GM23338 (cell line): ENCODE results near the gene RER1. TPM values are rescaled to one million over a fixed set of nuclear protein-coding genes. Genes with fewer than 3 reads are reported as not detected.

Source experiments
- ATAC-seq: fragments of 200-7000 bp; cut with Tn5 transposase; 3 replicates; pipeline ENCODE4 v1.9.1; 2020
- DNase-seq: peaks from one replicate; pipeline ENCODE4 v3.0.0-alpha.2; 2015; ENCODE audit warnings: low spot score
- H2AFZ ChIP-seq: fragments of 200-600 bp; sonication (generic); 2 replicates; pipeline ENCODE4 v1.8.0; 2016; ENCODE audit warnings: antibody characterized with exemption, mild to moderate bottlenecking, moderate library complexity
- H3F3A ChIP-seq: fragments of 200-600 bp; sonication (generic); replicated peaks from 2 replicates; pipeline ENCODE4 v1.8.0; 2017; ENCODE audit warnings: antibody characterized with exemption, mixed run types, low read depth
- H3K27ac ChIP-seq: fragments of 200-600 bp; sonication (generic); 2 replicates; pipeline ENCODE4 v1.6.1; 2016; ENCODE audit warnings: low read depth
- H3K27me3 ChIP-seq: fragments of 200-600 bp; sonication (generic); 2 replicates; pipeline ENCODE4 v1.8.0; 2016; ENCODE audit warnings: mild to moderate bottlenecking, mixed run types, moderate library complexity; ENCODE audit not compliant: insufficient read depth
- H3K36me3 ChIP-seq: fragments of 200-600 bp; sonication (generic); 2 replicates; pipeline ENCODE4 v1.8.0; 2016; ENCODE audit warnings: mild to moderate bottlenecking; ENCODE audit not compliant: insufficient read depth
- H3K4me1 ChIP-seq: fragments of 200-600 bp; sonication (generic); 2 replicates; pipeline ENCODE4 v1.8.0; 2016; ENCODE audit warnings: mild to moderate bottlenecking, moderate library complexity; ENCODE audit not compliant: insufficient read depth
- H3K4me2 ChIP-seq: fragments of 200-600 bp; sonication (generic); 2 replicates; pipeline ENCODE4 v1.7.1; 2017; ENCODE audit warnings: mixed run types
- H3K4me3 ChIP-seq: fragments of 200-600 bp; sonication (generic); 2 replicates; pipeline ENCODE4 v1.6.1; 2016; ENCODE audit warnings: mixed run types
- H3K79me2 ChIP-seq: fragments of 200-600 bp; sonication (generic); replicated peaks from 2 replicates; pipeline ENCODE4 v1.8.0; 2017; ENCODE audit warnings: mild to moderate bottlenecking; ENCODE audit not compliant: insufficient read depth
- H3K9me2 ChIP-seq: fragments of 200-600 bp; sonication (generic); 2 replicates; pipeline ENCODE4 v1.8.0; 2017; ENCODE audit not compliant: insufficient read depth
- H4K20me1 ChIP-seq: fragments of 200-600 bp; sonication (generic); replicated peaks from 2 replicates; pipeline ENCODE4 v1.8.0; 2017; ENCODE audit warnings: mild to moderate bottlenecking; ENCODE audit not compliant: insufficient read depth
- H3K27ac Mint-ChIP-seq: 2 replicates; pipeline ENCODE4 v1.8.0; 2020; ENCODE audit warnings: inconsistent platforms, mild to moderate bottlenecking, moderate library complexity, mixed read lengths
- H3K27me3 Mint-ChIP-seq: 3 replicates; pipeline ENCODE4 v1.8.0; 2022; ENCODE audit warnings: low read depth, mild to moderate bottlenecking, moderate library complexity, mixed read lengths, inconsistent platforms; ENCODE audit not compliant: insufficient read depth, poor library complexity
- H3K36me3 Mint-ChIP-seq: 3 replicates; pipeline ENCODE4 v1.8.0; 2021; ENCODE audit warnings: low read depth, mild to moderate bottlenecking, inconsistent platforms, moderate library complexity, mixed read lengths
- H3K4me1 Mint-ChIP-seq: 3 replicates; pipeline ENCODE4 v1.8.0; 2020; ENCODE audit warnings: mild to moderate bottlenecking, inconsistent platforms, mixed read lengths
- H3K4me3 Mint-ChIP-seq: 3 replicates; pipeline ENCODE4 v1.8.0; 2021; ENCODE audit warnings: moderate library complexity, mild to moderate bottlenecking, inconsistent platforms, mixed read lengths
- H3K9me3 Mint-ChIP-seq: 3 replicates; pipeline ENCODE4 v1.8.0; 2020; ENCODE audit warnings: moderate library complexity, mild to moderate bottlenecking, inconsistent platforms, mixed read lengths
- EZH2 ChIP-seq: fragments of 200-600 bp; sonication (generic); IDR thresholded peaks from one replicate; pipeline ENCODE4 v1.8.0; 2017; ENCODE audit warnings: antibody characterized with exemption, mild to moderate bottlenecking, low read depth; ENCODE audit not compliant: unreplicated experiment
- EZH2phosphoT487 ChIP-seq: fragments of 200-600 bp; sonication (generic); IDR thresholded peaks from one replicate; pipeline ENCODE4 v1.8.1; 2018; ENCODE audit warnings: antibody characterized with exemption; ENCODE audit not compliant: unreplicated experiment
- JUNB ChIP-seq: IDR thresholded peaks from one replicate; pipeline ENCODE4 v1.6.1; 2016; ENCODE audit warnings: antibody characterized with exemption; ENCODE audit not compliant: unreplicated experiment
- NANOG ChIP-seq: IDR thresholded peaks from 2 replicates; pipeline ENCODE4 v1.6.1; 2016; ENCODE audit warnings: antibody characterized with exemption, borderline replicate concordance
- STAT1 ChIP-seq: IDR thresholded peaks from one replicate; pipeline ENCODE4 v1.6.1; 2016; ENCODE audit warnings: antibody characterized with exemption; ENCODE audit not compliant: unreplicated experiment
- ZNF114 ChIP-seq: fragments of 250-450 bp; sonication (Bioruptor Pico); IDR thresholded peaks from 2 replicates; pipeline ENCODE4 v1.5.0; 2020; ENCODE audit warnings: mild to moderate bottlenecking, moderate library complexity
- ZNF331 ChIP-seq: fragments of 250-450 bp; sonication (Bioruptor Pico); IDR thresholded peaks from 2 replicates; pipeline ENCODE4 v1.5.0; 2020; ENCODE audit warnings: low read depth, mild to moderate bottlenecking, moderate library complexity
- polyA plus RNA-seq: library from polyadenylated mRNA; unstranded; fragments of >200 nt; fragmentation: Nextera tagmentation; extraction: Ambion mirVana; gene quantifications from 2 replicates; pipeline ENCODE4 v1.2.1, GENCODE V29; 2016
- total RNA-seq: library from RNA; depleted of rRNA; stranded (reverse); fragments of >200 nt; shearing (Covaris generic); gene quantifications from 2 replicates; pipeline ENCODE4 v1.2.3, GENCODE V29; 2014
- TF ChIP-seq, protein P1 (sequence below): IDR thresholded peaks from 2 replicates; pipeline ENCODE4 v1.6.1; 2016; ENCODE audit warnings: antibody characterized with exemption
- TF ChIP-seq, protein P2 (sequence below): fragments of 250-450 bp; sonication (Bioruptor Pico); IDR thresholded peaks from 2 replicates; pipeline ENCODE4 v1.5.0; 2020; ENCODE audit warnings: mild to moderate bottlenecking, moderate library complexity
- TF ChIP-seq, protein P3 (sequence below), 2 experiments: fragments of 200-600 bp in 1 of 2; sonication (generic) in 1 of 2; conservative IDR thresholded peaks; 2 replicates each; pipeline versions ENCODE4 v1.5.1 to v1.6.1; 2016 to 2017; ENCODE audit warnings: antibody characterized with exemption in 2 of 2, low read depth in 2 of 2, mild to moderate bottlenecking in 2 of 2, moderate library complexity in 1 of 2
- TF ChIP-seq, protein P4 (sequence below): IDR thresholded peaks from one replicate; pipeline ENCODE4 v1.6.1; 2018; ENCODE audit warnings: antibody characterized with exemption; ENCODE audit not compliant: unreplicated experiment

Gene RER1
- total and polyA plus RNA-seq, 2 experiments from 2014 or later, result 58.4 to 99.5 TPM

DNA sequence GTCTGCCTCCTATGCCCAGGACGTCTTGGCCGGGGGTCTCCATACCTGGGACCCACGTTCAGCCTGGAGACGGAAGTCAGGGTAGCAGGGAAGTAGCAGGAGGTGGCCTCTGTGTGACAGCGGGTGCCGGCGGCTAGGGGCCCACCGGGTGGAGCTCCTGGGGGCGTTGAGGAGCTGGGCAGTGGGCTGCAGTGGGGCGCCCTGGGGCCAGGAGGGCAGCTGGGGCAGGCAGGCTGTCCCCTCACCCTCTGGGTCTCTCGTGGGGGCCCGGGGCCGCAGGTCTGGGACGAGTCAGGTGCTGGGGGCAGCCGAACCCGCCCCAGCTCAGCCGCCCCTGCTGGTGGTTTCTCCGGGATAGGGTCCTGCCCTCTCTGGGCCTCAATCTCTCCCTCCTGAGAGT, 35.4 kb downstream of the RER1 start:
- Mint-ChIP-seq H3K4me1 (no peaks in the 10 kb centered on the region), H3K9me3 (peaks cover 16% of the 10 kb centered on the region; the same call in 2 of the 3 replicates), H3K36me3 (no peaks in the 10 kb centered on the region), H3K27ac (no peak overlapping the region), H3K4me3 (no peak overlapping the region), H3K27me3 (peaks cover 10% of the 10 kb centered on the region)
- H3K4me3 ChIP-seq, result no peak overlapping the region
- H3K4me1 ChIP-seq, result no peaks in the 10 kb centered on the region
- H2AFZ ChIP-seq, result no peak overlapping the region
- no peaks in the 10 kb centered on the region for H3K9me2 ChIP-seq
- no peak overlapping the region for H3K27ac ChIP-seq
- H3F3A ChIP-seq, result no peaks in the 10 kb centered on the region
- no peaks in the 10 kb centered on the region for H4K20me1 ChIP-seq
- H3K79me2 ChIP-seq, result no peaks in the 10 kb centered on the region
- ATAC-seq (no peak), DNase-seq (no peak)
- no peaks in the 10 kb centered on the region for H3K27me3 ChIP-seq
- H3K4me2 ChIP-seq, result no peak overlapping the region
- H3K36me3 ChIP-seq, result no peaks in the 10 kb centered on the region
- TF ChIP-seq, protein P1, sequence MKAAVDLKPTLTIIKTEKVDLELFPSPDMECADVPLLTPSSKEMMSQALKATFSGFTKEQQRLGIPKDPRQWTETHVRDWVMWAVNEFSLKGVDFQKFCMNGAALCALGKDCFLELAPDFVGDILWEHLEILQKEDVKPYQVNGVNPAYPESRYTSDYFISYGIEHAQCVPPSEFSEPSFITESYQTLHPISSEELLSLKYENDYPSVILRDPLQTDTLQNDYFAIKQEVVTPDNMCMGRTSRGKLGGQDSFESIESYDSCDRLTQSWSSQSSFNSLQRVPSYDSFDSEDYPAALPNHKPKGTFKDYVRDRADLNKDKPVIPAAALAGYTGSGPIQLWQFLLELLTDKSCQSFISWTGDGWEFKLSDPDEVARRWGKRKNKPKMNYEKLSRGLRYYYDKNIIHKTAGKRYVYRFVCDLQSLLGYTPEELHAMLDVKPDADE, result no peak
- TF ChIP-seq STAT1, result no peak
- TF ChIP-seq, protein P2, sequence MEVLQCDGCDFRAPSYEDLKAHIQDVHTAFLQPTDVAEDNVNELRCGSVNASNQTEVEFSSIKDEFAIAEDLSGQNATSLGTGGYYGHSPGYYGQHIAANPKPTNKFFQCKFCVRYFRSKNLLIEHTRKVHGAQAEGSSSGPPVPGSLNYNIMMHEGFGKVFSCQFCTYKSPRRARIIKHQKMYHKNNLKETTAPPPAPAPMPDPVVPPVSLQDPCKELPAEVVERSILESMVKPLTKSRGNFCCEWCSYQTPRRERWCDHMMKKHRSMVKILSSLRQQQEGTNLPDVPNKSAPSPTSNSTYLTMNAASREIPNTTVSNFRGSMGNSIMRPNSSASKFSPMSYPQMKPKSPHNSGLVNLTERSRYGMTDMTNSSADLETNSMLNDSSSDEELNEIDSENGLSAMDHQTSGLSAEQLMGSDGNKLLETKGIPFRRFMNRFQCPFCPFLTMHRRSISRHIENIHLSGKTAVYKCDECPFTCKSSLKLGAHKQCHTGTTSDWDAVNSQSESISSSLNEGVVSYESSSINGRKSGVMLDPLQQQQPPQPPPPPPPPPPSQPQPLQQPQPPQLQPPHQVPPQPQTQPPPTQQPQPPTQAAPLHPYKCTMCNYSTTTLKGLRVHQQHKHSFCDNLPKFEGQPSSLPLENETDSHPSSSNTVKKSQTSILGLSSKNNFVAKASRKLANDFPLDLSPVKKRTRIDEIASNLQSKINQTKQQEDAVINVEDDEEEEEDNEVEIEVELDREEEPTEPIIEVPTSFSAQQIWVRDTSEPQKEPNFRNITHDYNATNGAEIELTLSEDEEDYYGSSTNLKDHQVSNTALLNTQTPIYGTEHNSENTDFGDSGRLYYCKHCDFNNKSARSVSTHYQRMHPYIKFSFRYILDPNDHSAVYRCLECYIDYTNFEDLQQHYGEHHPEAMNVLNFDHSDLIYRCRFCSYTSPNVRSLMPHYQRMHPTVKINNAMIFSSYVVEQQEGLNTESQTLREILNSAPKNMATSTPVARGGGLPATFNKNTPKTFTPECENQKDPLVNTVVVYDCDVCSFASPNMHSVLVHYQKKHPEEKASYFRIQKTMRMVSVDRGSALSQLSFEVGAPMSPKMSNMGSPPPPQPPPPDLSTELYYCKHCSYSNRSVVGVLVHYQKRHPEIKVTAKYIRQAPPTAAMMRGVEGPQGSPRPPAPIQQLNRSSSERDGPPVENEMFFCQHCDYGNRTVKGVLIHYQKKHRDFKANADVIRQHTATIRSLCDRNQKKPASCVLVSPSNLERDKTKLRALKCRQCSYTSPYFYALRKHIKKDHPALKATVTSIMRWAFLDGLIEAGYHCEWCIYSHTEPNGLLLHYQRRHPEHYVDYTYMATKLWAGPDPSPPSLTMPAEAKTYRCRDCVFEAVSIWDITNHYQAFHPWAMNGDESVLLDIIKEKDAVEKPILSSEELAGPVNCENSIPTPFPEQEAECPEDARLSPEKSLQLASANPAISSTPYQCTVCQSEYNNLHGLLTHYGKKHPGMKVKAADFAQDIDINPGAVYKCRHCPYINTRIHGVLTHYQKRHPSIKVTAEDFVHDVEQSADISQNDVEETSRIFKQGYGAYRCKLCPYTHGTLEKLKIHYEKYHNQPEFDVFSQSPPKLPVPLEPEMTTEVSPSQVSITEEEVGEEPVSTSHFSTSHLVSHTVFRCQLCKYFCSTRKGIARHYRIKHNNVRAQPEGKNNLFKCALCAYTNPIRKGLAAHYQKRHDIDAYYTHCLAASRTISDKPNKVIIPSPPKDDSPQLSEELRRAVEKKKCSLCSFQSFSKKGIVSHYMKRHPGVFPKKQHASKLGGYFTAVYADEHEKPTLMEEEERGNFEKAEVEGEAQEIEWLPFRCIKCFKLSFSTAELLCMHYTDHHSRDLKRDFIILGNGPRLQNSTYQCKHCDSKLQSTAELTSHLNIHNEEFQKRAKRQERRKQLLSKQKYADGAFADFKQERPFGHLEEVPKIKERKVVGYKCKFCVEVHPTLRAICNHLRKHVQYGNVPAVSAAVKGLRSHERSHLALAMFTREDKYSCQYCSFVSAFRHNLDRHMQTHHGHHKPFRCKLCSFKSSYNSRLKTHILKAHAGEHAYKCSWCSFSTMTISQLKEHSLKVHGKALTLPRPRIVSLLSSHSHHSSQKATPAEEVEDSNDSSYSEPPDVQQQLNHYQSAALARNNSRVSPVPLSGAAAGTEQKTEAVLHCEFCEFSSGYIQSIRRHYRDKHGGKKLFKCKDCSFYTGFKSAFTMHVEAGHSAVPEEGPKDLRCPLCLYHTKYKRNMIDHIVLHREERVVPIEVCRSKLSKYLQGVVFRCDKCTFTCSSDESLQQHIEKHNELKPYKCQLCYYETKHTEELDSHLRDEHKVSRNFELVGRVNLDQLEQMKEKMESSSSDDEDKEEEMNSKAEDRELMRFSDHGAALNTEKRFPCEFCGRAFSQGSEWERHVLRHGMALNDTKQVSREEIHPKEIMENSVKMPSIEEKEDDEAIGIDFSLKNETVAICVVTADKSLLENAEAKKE (CRISPR knock-in tag), result no peak
- TF ChIP-seq, protein P3, sequence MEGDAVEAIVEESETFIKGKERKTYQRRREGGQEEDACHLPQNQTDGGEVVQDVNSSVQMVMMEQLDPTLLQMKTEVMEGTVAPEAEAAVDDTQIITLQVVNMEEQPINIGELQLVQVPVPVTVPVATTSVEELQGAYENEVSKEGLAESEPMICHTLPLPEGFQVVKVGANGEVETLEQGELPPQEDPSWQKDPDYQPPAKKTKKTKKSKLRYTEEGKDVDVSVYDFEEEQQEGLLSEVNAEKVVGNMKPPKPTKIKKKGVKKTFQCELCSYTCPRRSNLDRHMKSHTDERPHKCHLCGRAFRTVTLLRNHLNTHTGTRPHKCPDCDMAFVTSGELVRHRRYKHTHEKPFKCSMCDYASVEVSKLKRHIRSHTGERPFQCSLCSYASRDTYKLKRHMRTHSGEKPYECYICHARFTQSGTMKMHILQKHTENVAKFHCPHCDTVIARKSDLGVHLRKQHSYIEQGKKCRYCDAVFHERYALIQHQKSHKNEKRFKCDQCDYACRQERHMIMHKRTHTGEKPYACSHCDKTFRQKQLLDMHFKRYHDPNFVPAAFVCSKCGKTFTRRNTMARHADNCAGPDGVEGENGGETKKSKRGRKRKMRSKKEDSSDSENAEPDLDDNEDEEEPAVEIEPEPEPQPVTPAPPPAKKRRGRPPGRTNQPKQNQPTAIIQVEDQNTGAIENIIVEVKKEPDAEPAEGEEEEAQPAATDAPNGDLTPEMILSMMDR (conservative IDR thresholded peaks at IDR 0.05; ENCODE audit: low read depth in 2 of 2), result no peak
- TF ChIP-seq NANOG, result no peak
- no peak for TF ChIP-seq EZH2phosphoT487
- TF ChIP-seq EZH2, result no peak
- TF ChIP-seq ZNF331, result no peak
- no peak for TF ChIP-seq JUNB
- no peak for TF ChIP-seq ZNF114 (CRISPR knock-in tag)
- TF ChIP-seq, protein P4, sequence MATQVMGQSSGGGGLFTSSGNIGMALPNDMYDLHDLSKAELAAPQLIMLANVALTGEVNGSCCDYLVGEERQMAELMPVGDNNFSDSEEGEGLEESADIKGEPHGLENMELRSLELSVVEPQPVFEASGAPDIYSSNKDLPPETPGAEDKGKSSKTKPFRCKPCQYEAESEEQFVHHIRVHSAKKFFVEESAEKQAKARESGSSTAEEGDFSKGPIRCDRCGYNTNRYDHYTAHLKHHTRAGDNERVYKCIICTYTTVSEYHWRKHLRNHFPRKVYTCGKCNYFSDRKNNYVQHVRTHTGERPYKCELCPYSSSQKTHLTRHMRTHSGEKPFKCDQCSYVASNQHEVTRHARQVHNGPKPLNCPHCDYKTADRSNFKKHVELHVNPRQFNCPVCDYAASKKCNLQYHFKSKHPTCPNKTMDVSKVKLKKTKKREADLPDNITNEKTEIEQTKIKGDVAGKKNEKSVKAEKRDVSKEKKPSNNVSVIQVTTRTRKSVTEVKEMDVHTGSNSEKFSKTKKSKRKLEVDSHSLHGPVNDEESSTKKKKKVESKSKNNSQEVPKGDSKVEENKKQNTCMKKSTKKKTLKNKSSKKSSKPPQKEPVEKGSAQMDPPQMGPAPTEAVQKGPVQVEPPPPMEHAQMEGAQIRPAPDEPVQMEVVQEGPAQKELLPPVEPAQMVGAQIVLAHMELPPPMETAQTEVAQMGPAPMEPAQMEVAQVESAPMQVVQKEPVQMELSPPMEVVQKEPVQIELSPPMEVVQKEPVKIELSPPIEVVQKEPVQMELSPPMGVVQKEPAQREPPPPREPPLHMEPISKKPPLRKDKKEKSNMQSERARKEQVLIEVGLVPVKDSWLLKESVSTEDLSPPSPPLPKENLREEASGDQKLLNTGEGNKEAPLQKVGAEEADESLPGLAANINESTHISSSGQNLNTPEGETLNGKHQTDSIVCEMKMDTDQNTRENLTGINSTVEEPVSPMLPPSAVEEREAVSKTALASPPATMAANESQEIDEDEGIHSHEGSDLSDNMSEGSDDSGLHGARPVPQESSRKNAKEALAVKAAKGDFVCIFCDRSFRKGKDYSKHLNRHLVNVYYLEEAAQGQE, result no peak
